SK-N-SH (cell line): ENCODE data around the gene SMC2. TPM values are rescaled to one million over a fixed set of nuclear protein-coding genes. Genes with fewer than 3 reads are reported as not detected.

Experiments
- CTCF ChIA-PET: fragments of 300-600, 350-600 bp; formaldehyde crosslinking; extraction: SDS; loops from one replicate; lab custom pipeline; 2021; lab: Yijun Ruan, JAX
- POLR2A ChIA-PET: fragments of 350-600 bp; sonication (Branson Sonifier 250); formaldehyde crosslinking; extraction: SDS; loops from one replicate; lab custom pipeline; 2020; ENCODE audit warnings: antibody characterized with exemption, inconsistent platforms; lab: Yijun Ruan, JAX
- DNase-seq: peaks from one replicate; pipeline ENCODE4 v3.0.0; 2012
- H2AFZ ChIP-seq: fragments of 200-600 bp; sonication (generic); 2 replicates; pipeline ENCODE4 v1.8.1; 2016; ENCODE audit warnings: antibody characterized with exemption, mild to moderate bottlenecking, low read depth
- H3F3A ChIP-seq: fragments of 200-600 bp; sonication (generic); replicated peaks from 2 replicates; pipeline ENCODE3; 2016; ENCODE audit warnings: antibody characterized with exemption, mild to moderate bottlenecking; ENCODE audit not compliant: insufficient read depth
- H3K27ac ChIP-seq, 2 experiments: fragments of 200-500 bp in 1 of 2; fragments of 200-600 bp in 1 of 2; sonication (Bioruptor generic) in 1 of 2; sonication (generic), shearing (Covaris generic) in 1 of 2; 2 replicates each; pipeline versions ENCODE4 v1.5.1 to v1.6.1; 2014 to 2016; ENCODE audit warnings: low read depth in 2 of 2, inconsistent platforms in 1 of 2, low read length in 1 of 2, mild to moderate bottlenecking in 1 of 2, mixed read lengths in 1 of 2
- H3K27me3 ChIP-seq: fragments of 200-600 bp; sonication (generic), shearing (Covaris generic); 2 replicates; pipeline ENCODE4 v1.6.1; 2016; ENCODE audit warnings: mixed run types; ENCODE audit not compliant: insufficient read depth
- H3K36me3 ChIP-seq, 2 experiments: fragments of 200-500 bp in 1 of 2; fragments of 200-600 bp in 1 of 2; sonication (Bioruptor generic) in 1 of 2; sonication (generic) in 1 of 2; replicated peaks in 1 of 2; 2 replicates each; pipeline versions ENCODE3 to v1.5.1; 2014 to 2016; ENCODE audit warnings: low read length in 1 of 2, mild to moderate bottlenecking in 1 of 2; ENCODE audit not compliant: insufficient read depth in 2 of 2, control insufficient read depth in 1 of 2
- H3K4me1 ChIP-seq, 2 experiments: fragments of 200-500 bp in 1 of 2; fragments of 200-600 bp in 1 of 2; sonication (Bioruptor generic) in 1 of 2; sonication (generic), shearing (Covaris generic) in 1 of 2; 2 replicates each; pipeline versions ENCODE4 v1.5.1 to v1.6.1; 2014 to 2016; ENCODE audit warnings: low read depth in 1 of 2, low read length in 1 of 2, mixed run types in 1 of 2; ENCODE audit not compliant: insufficient read depth in 2 of 2, control insufficient read depth in 1 of 2
- H3K4me2 ChIP-seq: fragments of 200-600 bp; sonication (generic), shearing (Covaris generic); 2 replicates; pipeline ENCODE4 v1.6.1; 2017; ENCODE audit warnings: mixed run types
- H3K4me3 ChIP-seq, 2 experiments: fragments of 200-500 bp in 1 of 2; fragments of 200-600 bp in 1 of 2; sonication (Bioruptor generic) in 1 of 2; sonication (generic), shearing (Covaris generic) in 1 of 2; 2 replicates each; pipeline versions ENCODE4 v1.5.1 to v1.8.1; 2014 to 2016; ENCODE audit warnings: low read depth in 2 of 2, inconsistent platforms in 1 of 2, low read length in 1 of 2, mild to moderate bottlenecking in 1 of 2, mixed read lengths in 1 of 2, moderate library complexity in 1 of 2
- H3K79me2 ChIP-seq: fragments of 200-600 bp; sonication (generic); 2 replicates; pipeline ENCODE4 v1.8.1; 2017; ENCODE audit warnings: mild to moderate bottlenecking; ENCODE audit not compliant: insufficient read depth
- H3K9ac ChIP-seq: fragments of 200-600 bp; sonication (generic); 2 replicates; pipeline ENCODE4 v1.6.1; 2017; ENCODE audit warnings: mixed run types
- H3K9me2 ChIP-seq: fragments of 200-600 bp; sonication (generic); 2 replicates; pipeline ENCODE4 v1.6.1; 2017; ENCODE audit warnings: mixed run types
- H3K9me3 ChIP-seq: fragments of 200-600 bp; sonication (generic); 2 replicates; pipeline ENCODE4 v1.6.1; 2017; ENCODE audit warnings: mixed run types, mild to moderate bottlenecking, moderate library complexity
- H4K20me1 ChIP-seq: fragments of 200-600 bp; sonication (generic); 2 replicates; pipeline ENCODE4 v1.6.1; 2017; ENCODE audit warnings: mild to moderate bottlenecking, mixed run types; ENCODE audit not compliant: insufficient read depth
- CHD2 ChIP-seq: fragments of 150-350 bp; IDR thresholded peaks from 2 replicates; pipeline ENCODE4 v1.6.1; 2018; ENCODE audit warnings: low read length; ENCODE audit not compliant: partially characterized antibody
- CTCF ChIP-seq: fragments of 200-600 bp; sonication (generic); IDR thresholded peaks from 2 replicates; pipeline ENCODE4 v1.6.1; 2017; ENCODE audit warnings: antibody characterized with exemption, mild to moderate bottlenecking, moderate library complexity
- ELF1 ChIP-seq: IDR thresholded peaks from 2 replicates; pipeline ENCODE4 v1.4.0; 2012
- EP300 ChIP-seq, 2 experiments: IDR thresholded peaks; 2 replicates each; pipeline versions ENCODE4 v1.4.0 to v1.6.1; 2012; ENCODE audit warnings: borderline replicate concordance in 1 of 2, low read depth in 1 of 2, low read length in 1 of 2
- EZH2phosphoT487 ChIP-seq: fragments of 200-600 bp; sonication (generic); IDR thresholded peaks from 2 replicates; pipeline ENCODE4 v1.6.1; 2017; ENCODE audit warnings: low read depth, mixed run types, mild to moderate bottlenecking, antibody characterized with exemption, moderate library complexity, borderline replicate concordance
- FOSL2 ChIP-seq: IDR thresholded peaks from 2 replicates; pipeline ENCODE4 v1.4.0; 2012; ENCODE audit warnings: low read depth, mild to moderate bottlenecking, moderate library complexity, borderline replicate concordance
- FOXJ3 ChIP-seq: sonication (generic); formaldehyde crosslinking; IDR thresholded peaks from 2 replicates; pipeline ENCODE4 v1.5.1; 2020; ENCODE audit warnings: mild to moderate bottlenecking, missing genetic modification reagents
- FOXM1 ChIP-seq: IDR thresholded peaks from 2 replicates; pipeline ENCODE4 v1.4.0; 2012; ENCODE audit warnings: low read depth, mild to moderate bottlenecking
- GABPA ChIP-seq: IDR thresholded peaks from 2 replicates; pipeline ENCODE4 v1.4.0; 2012; ENCODE audit warnings: low read depth, mild to moderate bottlenecking
- GATA2 ChIP-seq: sonication (generic); formaldehyde crosslinking; IDR thresholded peaks from 2 replicates; pipeline ENCODE4 v1.5.0; 2020; ENCODE audit warnings: mild to moderate bottlenecking, missing genetic modification reagents
- IRF3 ChIP-seq: fragments of 150-350 bp; IDR thresholded peaks from 2 replicates; pipeline ENCODE4 v1.6.1; 2016; ENCODE audit warnings: mild to moderate bottlenecking, low read depth, low read length
- JUND ChIP-seq: IDR thresholded peaks from 2 replicates; pipeline ENCODE4 v1.4.0; 2012
- MEF2A ChIP-seq: IDR thresholded peaks from 2 replicates; pipeline ENCODE4 v1.4.0; 2012; ENCODE audit warnings: low read depth, borderline replicate concordance
- MXI1 ChIP-seq: IDR thresholded peaks from 2 replicates; pipeline ENCODE4 v1.6.1; 2012; ENCODE audit warnings: mild to moderate bottlenecking, low read depth, low read length, improper control_type of control experiment
- NFIC ChIP-seq: IDR thresholded peaks from 2 replicates; pipeline ENCODE4 v1.4.0; 2012; ENCODE audit warnings: borderline replicate concordance
- NRF1 ChIP-seq: IDR thresholded peaks from 2 replicates; pipeline ENCODE4 v1.6.1; 2012; ENCODE audit warnings: low read depth, mild to moderate bottlenecking, low read length
- PBX3 ChIP-seq: IDR thresholded peaks from 2 replicates; pipeline ENCODE4; 2012
- POLR2AphosphoS5 ChIP-seq: IDR thresholded peaks from 2 replicates; pipeline ENCODE4 v1.6.1; 2012; ENCODE audit warnings: low read depth, low read length
- RCOR1 ChIP-seq: fragments of 150-350 bp; IDR thresholded peaks from 2 replicates; pipeline ENCODE4 v1.6.1; 2017; ENCODE audit warnings: antibody characterized with exemption, low read length
- RFX5 ChIP-seq: IDR thresholded peaks from 2 replicates; pipeline ENCODE4 v1.6.1; 2012; ENCODE audit warnings: mild to moderate bottlenecking, improper control_type of control experiment, low read length
- RXRA ChIP-seq: IDR thresholded peaks from 2 replicates; pipeline ENCODE4 v1.4.0; 2012; ENCODE audit warnings: low read depth, mild to moderate bottlenecking, borderline replicate concordance
- SIN3A ChIP-seq: IDR thresholded peaks from 2 replicates; pipeline ENCODE4 v1.6.1; 2012; ENCODE audit warnings: low read depth, mild to moderate bottlenecking, low read length, moderate library complexity, borderline replicate concordance
- SMC3 ChIP-seq: IDR thresholded peaks from 2 replicates; pipeline ENCODE4 v1.6.1; 2012; ENCODE audit warnings: low read depth, low read length, improper control_type of control experiment
- TAF1 ChIP-seq: IDR thresholded peaks from 2 replicates; pipeline ENCODE4 v1.6.1; 2012; ENCODE audit warnings: low read depth, mild to moderate bottlenecking, low read length, moderate library complexity, borderline replicate concordance
- TCF12 ChIP-seq: IDR thresholded peaks from 2 replicates; pipeline ENCODE4 v1.4.0; 2012
- TEAD4 ChIP-seq: IDR thresholded peaks from 2 replicates; pipeline ENCODE4 v1.4.0; 2012; ENCODE audit warnings: mild to moderate bottlenecking, borderline replicate concordance; ENCODE audit not compliant: insufficient read depth
- USF1 ChIP-seq: IDR thresholded peaks from 2 replicates; pipeline ENCODE4 v1.4.0; 2012; ENCODE audit warnings: low read depth, borderline replicate concordance
- USF2 ChIP-seq: fragments of 150-350 bp; IDR thresholded peaks from 2 replicates; pipeline ENCODE4 v1.6.1; 2017; ENCODE audit warnings: antibody characterized with exemption, low read length, low read depth, borderline replicate concordance
- YY1 ChIP-seq: IDR thresholded peaks from 2 replicates; pipeline ENCODE4 v1.4.0; 2012; ENCODE audit warnings: low read depth, mild to moderate bottlenecking
- WGBS: methylation state at CpG from one replicate; pipeline ENCODE4 v1.1.6; 2017; ENCODE audit warnings: low lambda C conversion rate; 5-methylcytosine and 5-hydroxymethylcytosine counted together
- polyA plus RNA-seq, 3 experiments: library from polyadenylated mRNA; depleted of rRNA; stranded (reverse); fragments of >200 nt; gene quantifications; 2 replicates each; pipeline ENCODE4 v1.2.3, GENCODE V29; 2012
- TF ChIP-seq, protein P1 (sequence below): IDR thresholded peaks from 2 replicates; pipeline ENCODE4 v1.4.0; 2012; ENCODE audit warnings: low read depth

Gene SMC2
- polyA plus RNA-seq, 1 of the 3 experiments (the other 2 are of a cell fraction) = 3.7 TPM

GRCh38 chr9:104074876-104075275 lies 19.2 kb upstream of the SMC2 start:
- Histone ChIP-seq H3K9me3 (no peaks in the 10 kb centered on the region), H3K27me3 (no peaks in the 10 kb centered on the region), H4K20me1 (no peaks in the 10 kb centered on the region), H3F3A (peaks cover 7% of the 10 kb centered on the region), H3K27ac (peak overlapping the region; percentile 39 to 83; a peak in 3 of 4 replicates), H3K9ac (peak overlapping the region; percentile 42; the same call in 1 of the 2 replicates), H3K4me2 (peak overlapping the region; percentile 62), H3K4me1 (peaks cover 0 to 5% of the 10 kb centered on the region in 2 experiments; a peak in 2 of 4 replicates), H3K4me3 (peak overlapping the region in 1 of 2 experiments; percentile 21; a peak in 1 of 4 replicates), H3K79me2 (no peaks in the 10 kb centered on the region), H3K36me3 (no peaks in the 10 kb centered on the region), H2AFZ (no peak overlapping the region), H3K9me2 (no peaks in the 10 kb centered on the region)
- ChIA-PET POLR2A (no interaction called here), CTCF (no interaction called here)
- 1% methylated on average over 2 of the region's 2 CpGs for WGBS
- no peak for DNase-seq
- TF ChIP-seq FOXJ3 (CRISPR knock-in tag) = no peak
- TF ChIP-seq EP300 (IDR thresholded peaks at IDR 0.05; ENCODE audit: borderline replicate concordance in 1 of 2, low read depth in 1 of 2, low read length in 1 of 2) = peak in 1 of 2 experiments; percentile 69; a peak in 1 of 4 replicates
- TF ChIP-seq MXI1 = no peak; the same call in 1 of the 2 replicates
- TF ChIP-seq CTCF = no peak
- no peak for TF ChIP-seq GABPA
- TF ChIP-seq USF1 = no peak
- peak; percentile 83 for TF ChIP-seq TEAD4
- no peak for TF ChIP-seq RFX5
- no peak for TF ChIP-seq EZH2phosphoT487
- peak; percentile 66 for TF ChIP-seq JUND
- TF ChIP-seq IRF3 = no peak
- TF ChIP-seq FOXM1 = no peak
- TF ChIP-seq ELF1 = no peak
- TF ChIP-seq MEF2A = no peak
- no peak for TF ChIP-seq GATA2 (CRISPR knock-in tag)
- no peak for TF ChIP-seq YY1
- TF ChIP-seq CHD2 = no peak
- no peak for TF ChIP-seq NRF1
- peak; percentile 84 for TF ChIP-seq NFIC
- TF ChIP-seq SIN3A = no peak
- peak; percentile 79 for TF ChIP-seq TCF12
- no peak for TF ChIP-seq TAF1
- peak; percentile 19; the same call in 1 of the 2 replicates for TF ChIP-seq POLR2AphosphoS5
- TF ChIP-seq USF2 = no peak
- peak; percentile 53; the same call in 1 of the 2 replicates for TF ChIP-seq FOSL2
- peak; percentile 41; the same call in 1 of the 2 replicates for TF ChIP-seq RXRA
- TF ChIP-seq PBX3 = peak; percentile 55
- TF ChIP-seq, protein P1, sequence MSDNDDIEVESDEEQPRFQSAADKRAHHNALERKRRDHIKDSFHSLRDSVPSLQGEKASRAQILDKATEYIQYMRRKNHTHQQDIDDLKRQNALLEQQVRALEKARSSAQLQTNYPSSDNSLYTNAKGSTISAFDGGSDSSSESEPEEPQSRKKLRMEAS = no peak
- TF ChIP-seq RCOR1 = no peak
- TF ChIP-seq SMC3 = no peak
